Large intestine (tissue), 3 donors: Measurements from ENCODE around the gene INPP4A. TPM values are rescaled to one million over a fixed set of nuclear protein-coding genes. Genes with fewer than 3 reads are reported as not detected.
A peak's percentile ranks its signal among the peaks of the same experiment; 100 is the strongest.
"Not testable (repeated sequence)": the region's sequence is repeated elsewhere in the genome, so short reads cannot be mapped to it uniquely, and the experiment has no call there.

Source experiments
- DNase-seq, 2 donors: peaks; one replicate each; pipeline versions ENCODE4 v3.0.0 to v3.0.0-alpha.2; 2013
- H3K27ac ChIP-seq: one replicate; pipeline ENCODE4 v1.5.1; 2013; ENCODE audit warnings: low read length
- H3K27me3 ChIP-seq: 2 replicates; pipeline ENCODE4 v1.6.1; 2013; ENCODE audit warnings: low read length; ENCODE audit not compliant: control insufficient read depth, insufficient read depth
- H3K36me3 ChIP-seq: 2 replicates; pipeline ENCODE4 v1.6.1; 2013; ENCODE audit warnings: low read length; ENCODE audit not compliant: control insufficient read depth, insufficient read depth
- H3K4me1 ChIP-seq: one replicate; pipeline ENCODE4 v1.6.1; 2013; ENCODE audit warnings: low read length; ENCODE audit not compliant: control insufficient read depth, insufficient read depth
- H3K4me3 ChIP-seq: one replicate; pipeline ENCODE4 v1.5.1; 2013; ENCODE audit warnings: low read length
- H3K9me3 ChIP-seq: one replicate; pipeline ENCODE4 v1.6.1; 2013; ENCODE audit warnings: mild to moderate bottlenecking, low read depth, low read length, moderate library complexity; ENCODE audit not compliant: control insufficient read depth
- WGBS: methylation state at CpG from one replicate; pipeline ENCODE4 v1.1.5; 2013; ENCODE audit warnings: low lambda C conversion rate; ENCODE audit not compliant: insufficient coverage; 5-methylcytosine and 5-hydroxymethylcytosine counted together
- polyA plus RNA-seq: library from polyadenylated mRNA; unstranded; fragments of 120-200 nt; gene quantifications from one replicate; pipeline ENCODE4 v1.2.1, GENCODE V29; 2013

Gene INPP4A
- polyA plus RNA-seq, 1 donor, result 13.6 TPM

DNA sequence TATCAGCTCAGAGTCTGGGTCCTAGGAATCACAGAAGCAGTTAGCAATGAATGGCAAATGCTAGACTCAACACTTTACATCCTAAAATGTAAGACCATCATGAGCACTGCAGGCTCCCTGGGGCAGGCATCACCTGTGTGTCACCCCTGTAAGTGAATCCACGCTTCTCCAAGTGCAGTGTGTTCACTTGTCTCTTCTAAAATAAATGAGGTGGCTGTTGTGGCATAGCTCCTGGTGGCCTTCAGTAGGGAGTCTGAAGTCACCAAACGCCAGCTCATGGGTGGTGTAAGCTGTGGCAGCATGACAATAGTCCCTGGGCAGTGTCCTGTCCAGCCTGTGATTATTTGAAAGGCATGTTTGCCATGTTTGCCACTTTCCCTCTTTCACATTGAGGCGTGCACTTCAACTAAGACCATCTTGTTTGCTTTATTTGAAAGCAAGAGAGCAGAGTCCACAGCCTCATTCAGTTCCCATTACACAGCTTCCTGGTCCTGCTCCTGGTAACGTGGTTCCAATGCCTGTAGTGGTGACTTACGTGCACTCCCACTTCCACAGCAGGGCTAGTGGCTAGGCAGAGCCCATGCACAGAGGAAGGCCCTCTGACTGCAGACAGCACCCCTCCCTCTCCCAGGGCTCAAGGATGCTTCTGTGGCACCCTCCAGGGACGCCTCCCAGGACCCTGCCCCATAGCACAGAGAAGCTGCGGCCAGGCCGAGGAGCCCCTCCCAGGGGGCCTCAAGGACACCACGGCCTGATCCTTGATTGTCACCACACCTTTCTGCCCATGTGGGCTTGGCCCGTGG lies 139.4 kb downstream of the INPP4A start:
- no peak overlapping the region for H3K4me3 ChIP-seq

DNA sequence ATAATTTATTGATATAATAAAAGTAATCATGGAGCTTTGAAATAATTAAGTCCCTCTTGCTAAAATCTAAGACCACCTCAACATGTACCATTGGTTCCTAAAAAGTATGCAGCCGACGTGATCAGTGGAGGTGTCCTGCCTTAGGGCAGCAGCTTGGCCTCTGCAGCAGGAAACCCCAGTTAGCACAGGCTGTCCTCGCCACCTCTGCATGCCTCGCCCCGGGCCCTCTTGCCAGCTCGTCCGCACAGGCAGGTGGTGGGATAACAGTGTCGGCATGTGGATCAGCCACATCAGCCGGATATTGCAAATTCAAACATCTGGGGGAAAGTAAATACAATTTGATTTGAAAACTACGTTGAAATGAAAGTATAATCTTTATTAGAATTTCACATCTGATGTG lies 140.7 kb downstream of the INPP4A start:
- Histone ChIP-seq H3K4me3 (no peak overlapping the region), H3K36me3 (peaks cover 11% of the 10 kb centered on the region), H3K9me3 (no peaks in the 10 kb centered on the region), H3K27me3 (no peaks in the 10 kb centered on the region), H3K4me1 (peaks cover 9% of the 10 kb centered on the region), H3K27ac (no peak overlapping the region)
- DNase-seq, result no peak
- no CpG with 5 or more reads among the region's 10 CpGs for WGBS

More for the DNA sequence above, 139.4 kb downstream of the INPP4A start:
- 60% methylated on average over 2 of the region's 10 CpGs for WGBS
- Histone ChIP-seq H3K36me3 (peaks cover 15% of the 10 kb centered on the region), H3K9me3 (no peaks in the 10 kb centered on the region), H3K27ac (peak overlapping the region; percentile 47), H3K27me3 (no peaks in the 10 kb centered on the region), H3K4me1 (peaks cover 9% of the 10 kb centered on the region)
- peak; percentile 57 to 84 for DNase-seq

DNA sequence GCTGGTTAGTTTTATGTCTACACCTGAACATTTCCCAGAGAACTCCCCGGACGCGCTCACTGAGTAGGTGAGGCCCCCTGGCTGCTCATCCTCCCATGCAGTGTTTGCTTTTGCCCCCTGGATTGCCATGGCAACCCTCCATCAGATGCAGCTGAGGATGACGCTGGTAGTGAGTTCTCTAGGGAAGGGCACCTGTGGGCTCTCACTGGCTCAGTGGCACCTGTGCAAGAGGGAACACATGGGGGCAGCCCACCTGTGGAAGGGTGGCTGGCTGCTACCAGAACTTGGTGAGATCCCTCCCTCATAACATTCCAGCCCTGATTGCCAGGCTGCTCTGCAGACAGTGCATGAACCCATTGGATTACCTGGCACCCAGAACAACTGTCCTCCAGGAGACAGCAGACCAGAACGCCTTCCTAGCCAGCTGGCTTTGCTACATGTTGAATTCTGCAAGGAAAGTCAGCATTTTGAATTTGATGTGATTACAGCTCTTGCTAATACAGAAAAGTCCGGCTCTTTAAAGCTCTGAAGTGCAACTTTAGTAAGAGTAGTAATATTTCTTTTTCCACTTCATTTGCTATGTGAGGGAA lies 142.0 kb downstream of the INPP4A start:
- no peaks in the 10 kb centered on the region for H3K9me3 ChIP-seq
- no peak overlapping the region for H3K27ac ChIP-seq
- H3K4me3 ChIP-seq, result no peak overlapping the region
- peaks cover 9% of the 10 kb centered on the region for H3K4me1 ChIP-seq
- H3K36me3 ChIP-seq, result peaks cover 12% of the 10 kb centered on the region
- H3K27me3 ChIP-seq, result no peaks in the 10 kb centered on the region
- WGBS, result no CpG with 5 or more reads among the region's 6 CpGs
- DNase-seq, result no peak

DNA sequence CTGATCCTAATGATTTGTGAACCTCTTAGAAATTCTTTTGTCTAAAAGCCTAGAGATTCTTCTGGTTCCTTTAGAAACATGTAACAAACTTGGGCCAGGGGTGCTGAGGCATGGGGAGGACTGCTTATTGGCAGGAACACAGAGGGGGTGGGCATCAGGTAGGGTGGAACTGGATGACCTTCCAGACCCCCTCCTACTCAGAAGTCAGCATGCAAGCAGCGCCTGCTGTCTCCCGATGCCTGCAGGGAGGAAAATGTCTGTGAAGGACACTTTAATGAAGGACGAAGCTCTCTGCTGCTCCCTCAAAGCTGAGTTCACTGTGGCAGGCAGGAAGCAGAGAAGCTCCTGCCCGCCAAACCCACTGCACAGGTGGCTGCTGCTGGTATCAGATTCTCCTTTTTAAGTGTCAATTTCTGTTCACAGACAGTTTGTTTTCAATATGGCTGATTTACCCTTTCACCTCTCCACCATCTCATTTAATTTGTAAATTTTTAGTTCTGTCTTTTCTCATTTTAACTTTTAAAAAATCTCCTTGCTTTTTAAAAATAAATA lies 144.3 kb downstream of the INPP4A start:
- Histone ChIP-seq H3K36me3 (peaks cover 9% of the 10 kb centered on the region), H3K9me3 (no peaks in the 10 kb centered on the region), H3K27me3 (no peaks in the 10 kb centered on the region), H3K4me1 (peaks cover 5% of the 10 kb centered on the region), H3K4me3 (no peak overlapping the region), H3K27ac (no peak overlapping the region)
- no CpG with 5 or more reads among the region's 4 CpGs for WGBS
- no peak for DNase-seq

DNA sequence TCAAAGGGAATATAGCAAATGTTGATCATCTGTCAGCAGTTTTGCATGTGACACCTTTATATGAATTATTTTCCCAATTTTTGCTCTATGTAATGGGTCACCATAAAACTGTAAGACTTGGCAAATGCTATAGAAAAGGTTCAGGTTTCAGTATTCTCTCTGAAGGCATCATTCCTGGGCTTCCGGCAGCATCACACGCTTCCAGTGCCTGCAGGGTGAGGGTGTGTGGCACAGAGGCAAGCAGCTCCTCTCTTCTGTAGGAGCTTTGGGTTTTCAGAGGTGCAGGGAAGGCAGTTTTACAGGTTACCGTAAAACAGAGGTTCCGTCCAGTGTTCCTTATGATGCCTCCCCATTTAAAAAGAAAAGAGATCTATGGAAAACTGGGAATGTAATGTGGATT lies 144.8 kb downstream of the INPP4A start:
- no peaks in the 10 kb centered on the region for H3K27me3 ChIP-seq
- no peak overlapping the region for H3K4me3 ChIP-seq
- WGBS, result no CpG with 5 or more reads among the region's 4 CpGs
- H3K27ac ChIP-seq, result no peak overlapping the region
- H3K4me1 ChIP-seq, result peaks cover 1% of the 10 kb centered on the region
- peaks cover 9% of the 10 kb centered on the region for H3K36me3 ChIP-seq
- DNase-seq, result no peak
- H3K9me3 ChIP-seq, result no peaks in the 10 kb centered on the region

DNA sequence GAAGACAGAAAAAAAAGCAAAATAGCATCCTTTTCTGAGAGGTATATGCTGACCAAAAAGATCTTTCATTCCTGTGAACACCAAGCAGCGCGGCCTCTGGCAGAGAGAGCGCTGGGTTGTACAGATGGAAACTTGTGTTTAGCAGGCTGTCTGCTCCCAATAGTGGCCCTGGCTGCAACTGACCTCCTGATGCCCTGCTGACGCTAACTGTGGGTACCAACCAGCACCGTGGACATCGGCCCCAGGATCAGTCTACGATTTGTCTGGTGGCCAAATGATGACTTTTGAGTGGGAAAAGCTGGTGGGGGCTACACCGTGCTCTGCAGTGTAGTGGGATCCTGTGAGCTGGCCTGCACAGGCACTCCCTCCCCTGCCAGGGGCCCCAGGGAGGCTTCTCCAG lies 147.9 kb downstream of the INPP4A start:
- DNase-seq, result no peak
- H3K9me3 ChIP-seq, result no peaks in the 10 kb centered on the region
- peaks cover 8% of the 10 kb centered on the region for H3K36me3 ChIP-seq
- no peaks in the 10 kb centered on the region for H3K4me1 ChIP-seq
- H3K27ac ChIP-seq, result no peak overlapping the region
- H3K27me3 ChIP-seq, result no peaks in the 10 kb centered on the region
- WGBS, result no CpG with 5 or more reads among the region's 8 CpGs
- H3K4me3 ChIP-seq, result no peak overlapping the region

DNA sequence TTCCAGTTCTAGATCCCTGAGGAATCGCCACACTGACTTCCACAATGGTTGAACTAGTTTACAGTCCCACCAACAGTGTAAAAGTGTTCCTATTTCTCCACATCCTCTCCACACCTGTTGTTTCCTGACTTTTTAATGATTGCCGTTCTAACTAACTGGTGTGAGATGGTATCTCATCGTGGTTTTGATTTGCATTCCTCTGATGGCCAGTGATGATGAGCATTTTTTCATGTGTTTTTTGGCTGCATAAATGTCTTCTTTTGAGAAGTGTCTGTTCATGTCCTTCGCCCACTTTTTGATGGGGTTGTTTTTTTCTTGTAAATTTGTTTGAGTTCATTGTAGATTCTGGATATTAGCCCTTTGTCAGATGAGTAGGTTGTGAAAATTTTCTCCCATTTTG lies 150.0 kb downstream of the INPP4A start:
- not testable (repeated sequence) for H3K27me3 ChIP-seq, DNase-seq, H3K27ac ChIP-seq, H3K4me3 ChIP-seq, H3K4me1 ChIP-seq, H3K9me3 ChIP-seq
- no CpG with 5 or more reads among the region's 4 CpGs for WGBS
- peaks cover 20% of the 10 kb centered on the region for H3K36me3 ChIP-seq

DNA sequence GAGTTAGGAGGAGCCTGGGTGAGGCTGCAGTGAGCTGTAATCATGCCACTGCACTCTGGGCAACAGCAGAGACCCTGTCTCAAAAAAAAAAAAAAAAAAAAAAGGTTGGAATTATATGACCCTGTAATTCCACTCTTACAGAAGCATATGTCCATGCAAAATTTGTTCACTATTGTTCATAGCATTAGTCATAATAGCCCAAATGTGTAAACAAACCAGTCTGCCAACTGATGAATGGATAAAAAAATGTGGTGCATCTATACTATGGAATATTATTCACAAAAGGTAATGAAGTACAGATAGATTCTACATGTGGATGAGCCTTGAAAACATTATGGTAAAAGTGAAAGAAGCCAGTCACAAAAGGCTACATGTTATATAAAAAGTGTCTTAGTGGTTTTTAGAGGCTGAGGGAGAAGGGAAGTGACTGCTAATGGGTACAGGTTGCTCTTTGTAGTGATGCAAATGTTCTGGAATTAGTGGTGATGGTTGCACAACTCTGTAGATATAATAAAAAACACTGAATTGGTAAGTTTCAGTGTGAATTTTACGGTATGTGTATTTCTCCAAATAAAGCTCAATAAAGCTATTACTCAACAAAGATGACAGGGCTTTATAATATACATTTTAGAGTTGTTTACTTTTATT lies 154.2 kb downstream of the INPP4A start:
- DNase-seq, result no peak
- H3K9me3 ChIP-seq, result no peaks in the 10 kb centered on the region
- no peaks in the 10 kb centered on the region for H3K4me1 ChIP-seq
- no peak overlapping the region for H3K4me3 ChIP-seq
- no peaks in the 10 kb centered on the region for H3K27me3 ChIP-seq
- peaks cover 48% of the 10 kb centered on the region for H3K36me3 ChIP-seq
- no peak overlapping the region for H3K27ac ChIP-seq
- 100% methylated on average over 1 of the region's 1 CpG for WGBS

DNA sequence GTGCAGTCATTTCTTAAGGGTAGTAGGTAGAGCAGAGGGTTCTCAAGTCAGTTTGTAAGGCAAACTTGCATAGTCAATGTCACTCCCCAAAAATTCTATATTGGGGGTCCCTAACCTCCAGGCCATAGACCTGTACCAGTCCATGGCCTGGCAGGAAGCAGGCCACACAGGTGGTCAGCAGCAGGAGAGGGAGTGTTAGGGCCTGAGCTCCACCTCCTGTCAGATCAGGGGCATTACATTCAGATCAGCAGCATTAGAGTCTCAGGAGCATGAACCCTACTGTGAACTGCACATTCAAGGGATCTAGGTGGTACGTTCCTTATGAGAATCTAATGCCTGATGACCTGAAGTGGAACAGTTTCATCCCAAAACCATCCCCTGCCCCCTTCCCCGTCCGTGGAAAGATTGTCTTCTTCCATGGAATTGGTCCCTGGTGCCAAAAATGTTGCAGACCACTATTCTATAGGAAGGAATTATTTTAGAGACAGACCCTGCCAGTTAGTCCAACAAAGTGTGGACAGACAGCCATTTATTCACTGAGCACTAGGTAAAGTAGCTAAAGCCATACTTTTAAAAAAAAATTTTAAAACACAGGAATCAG lies 157.0 kb downstream of the INPP4A start:
- Histone ChIP-seq H3K9me3 (no peaks in the 10 kb centered on the region), H3K36me3 (peaks cover 45% of the 10 kb centered on the region), H3K4me3 (no peak overlapping the region), H3K27me3 (no peaks in the 10 kb centered on the region), H3K4me1 (peaks cover 2% of the 10 kb centered on the region), H3K27ac (no peak overlapping the region)
- peak; percentile 8 to 26 for DNase-seq
- 80% methylated on average over 1 of the region's 3 CpGs for WGBS

DNA sequence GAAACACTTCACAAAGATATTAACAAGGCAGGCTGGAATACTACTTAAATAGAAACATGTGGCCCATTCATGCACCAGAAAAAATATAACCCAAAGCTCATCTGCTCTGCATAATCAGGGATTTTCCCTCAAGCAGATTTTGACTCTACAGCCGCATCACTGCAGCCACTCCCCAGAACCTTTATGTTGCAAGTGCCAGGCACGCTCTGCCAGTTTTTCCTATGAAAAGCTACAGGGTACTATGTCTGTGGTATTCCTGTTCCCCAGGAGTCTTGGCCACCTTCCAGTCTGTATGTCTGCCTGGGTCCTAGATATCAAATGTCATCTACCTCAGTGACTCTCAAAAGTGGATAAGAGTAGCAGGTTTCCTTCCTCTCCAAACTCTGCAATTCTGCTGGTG lies 159.9 kb downstream of the INPP4A start:
- no peaks in the 10 kb centered on the region for H3K9me3 ChIP-seq
- WGBS, result no CpG with 5 or more reads among the region's 2 CpGs
- peaks cover 12% of the 10 kb centered on the region for H3K4me1 ChIP-seq
- no peak overlapping the region for H3K27ac ChIP-seq
- no peaks in the 10 kb centered on the region for H3K27me3 ChIP-seq
- DNase-seq, result no peak
- H3K36me3 ChIP-seq, result peaks cover 30% of the 10 kb centered on the region
- H3K4me3 ChIP-seq, result no peak overlapping the region
